ENCODE results near the gene REM2. TPM values are rescaled to one million over a fixed set of nuclear protein-coding genes. Genes with fewer than 3 reads are reported as not detected.
A peak's percentile ranks its signal among the peaks of the same experiment; 100 is the strongest.

Gene REM2
- total RNA-seq, 1 donor = 2.1 TPM

DNA sequence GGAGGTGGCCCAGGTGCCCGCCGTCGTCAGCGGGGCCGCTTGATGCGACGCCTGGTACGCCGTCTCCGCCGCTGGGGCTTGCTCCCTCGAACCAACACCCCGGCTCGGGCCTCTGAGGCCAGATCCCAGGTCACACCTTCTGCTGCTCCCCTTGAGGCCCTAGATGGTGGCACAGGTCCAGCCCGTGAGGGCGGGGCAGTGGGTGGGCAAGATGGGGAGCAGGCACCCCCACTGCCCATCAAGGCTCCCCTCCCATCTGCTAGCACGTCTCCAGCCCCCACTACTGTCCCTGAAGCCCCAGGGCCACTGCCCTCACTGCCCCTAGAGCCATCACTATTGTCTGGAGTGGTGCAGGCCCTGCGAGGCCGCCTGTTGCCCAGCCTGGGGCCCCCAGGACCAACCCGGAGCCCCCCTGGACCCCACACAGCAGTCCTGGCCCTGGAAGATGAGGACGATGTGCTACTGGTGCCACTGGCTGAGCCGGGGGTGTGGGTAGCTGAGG lies 6.0 kb upstream of the REM2 start:
- H3K27me3 ChIP-seq (ENCODE audit: insufficient read depth, low read length) = no peaks in the 10 kb centered on the region
- peaks cover 20% of the 10 kb centered on the region for H3K4me1 ChIP-seq (ENCODE audit: insufficient read depth, low read length)
- H3K9me3 ChIP-seq (ENCODE audit: low read depth, low read length) = no peaks in the 10 kb centered on the region

DNA sequence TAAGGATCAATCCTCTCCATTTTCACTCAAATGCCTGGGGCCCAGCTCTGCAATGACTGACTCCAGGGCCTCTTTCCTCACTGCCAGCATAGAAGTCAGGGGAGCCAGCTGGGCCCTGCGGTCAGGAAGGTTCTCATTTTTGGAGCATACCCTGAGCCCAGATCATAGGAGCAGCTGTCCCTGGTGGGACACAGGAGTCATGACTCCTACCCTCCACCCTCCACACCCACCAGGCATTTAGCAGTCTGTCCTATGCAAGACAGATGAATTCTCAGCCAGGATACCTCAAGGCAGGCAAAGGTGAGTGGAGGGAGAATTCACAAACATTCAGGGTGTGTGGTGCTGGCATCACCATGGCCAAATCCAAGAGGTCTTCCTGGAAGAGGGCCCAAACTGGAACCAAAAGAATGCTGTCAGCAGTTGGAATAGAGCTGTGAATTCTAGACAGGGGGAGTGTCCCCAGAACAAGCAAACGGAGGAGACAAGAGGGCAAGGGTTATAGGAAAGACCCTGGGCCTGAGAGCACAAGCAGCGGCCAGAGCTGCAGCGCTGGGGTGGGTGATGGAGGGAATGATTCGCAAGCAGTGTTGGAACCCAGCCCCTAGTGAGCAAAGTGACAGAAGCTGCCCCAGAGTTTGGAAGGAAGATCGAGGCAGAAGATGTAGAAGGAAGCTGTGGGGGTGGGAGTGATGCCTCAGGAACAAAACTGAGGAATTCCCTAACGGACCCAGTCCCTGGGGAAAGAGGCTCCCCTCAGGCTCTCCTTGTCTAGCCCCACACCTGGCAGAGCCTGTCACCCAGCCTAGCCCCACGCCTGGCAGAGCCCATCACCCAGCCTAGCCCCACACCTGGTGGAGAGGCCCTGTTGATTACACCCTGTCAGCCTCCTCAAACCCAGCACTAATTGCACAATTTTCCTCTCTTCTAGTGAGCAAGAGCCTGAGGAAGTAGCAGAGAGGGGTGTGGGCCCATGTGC lies 4.5 kb upstream of the REM2 start:
- no peak overlapping the region for H3K4me3 ChIP-seq (ENCODE audit: low read length)

More for the DNA sequence above, 6.0 kb upstream of the REM2 start:
- H3K4me3 ChIP-seq (ENCODE audit: low read length) = no peak overlapping the region

DNA sequence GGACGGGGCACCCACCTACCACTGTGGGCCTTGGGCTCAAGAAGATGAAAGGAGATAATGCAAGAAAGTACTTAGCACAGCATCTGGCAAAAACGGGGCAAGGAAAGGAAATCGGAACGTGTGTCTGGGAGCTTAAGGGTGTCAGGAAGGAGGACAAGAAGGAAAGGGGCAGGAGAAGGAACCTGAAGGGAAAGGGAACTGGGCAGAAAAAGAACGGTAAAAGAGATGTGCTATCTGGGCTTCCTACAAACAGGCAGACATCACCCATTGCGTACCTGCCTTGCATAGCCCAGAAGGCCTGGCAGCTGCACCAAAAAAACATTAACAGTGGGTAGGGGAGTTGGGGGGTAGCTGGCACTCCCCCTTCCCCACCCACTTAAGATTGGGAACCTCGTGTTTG lies 958 bp upstream of the REM2 start:
- no peaks in the 10 kb centered on the region for H3K27me3 ChIP-seq (ENCODE audit: insufficient read depth, low read length)
- peaks cover 20% of the 10 kb centered on the region for H3K4me1 ChIP-seq (ENCODE audit: insufficient read depth, low read length)
- no peaks in the 10 kb centered on the region for H3K9me3 ChIP-seq (ENCODE audit: low read depth, low read length)
- no peak overlapping the region for H3K4me3 ChIP-seq (ENCODE audit: low read length)

More for the DNA sequence above, 4.5 kb upstream of the REM2 start:
- Histone ChIP-seq H3K27me3 (ENCODE audit: insufficient read depth, low read length) (no peaks in the 10 kb centered on the region), H3K4me1 (ENCODE audit: insufficient read depth, low read length) (peaks cover 17% of the 10 kb centered on the region), H3K9me3 (ENCODE audit: low read depth, low read length) (no peaks in the 10 kb centered on the region)

DNA sequence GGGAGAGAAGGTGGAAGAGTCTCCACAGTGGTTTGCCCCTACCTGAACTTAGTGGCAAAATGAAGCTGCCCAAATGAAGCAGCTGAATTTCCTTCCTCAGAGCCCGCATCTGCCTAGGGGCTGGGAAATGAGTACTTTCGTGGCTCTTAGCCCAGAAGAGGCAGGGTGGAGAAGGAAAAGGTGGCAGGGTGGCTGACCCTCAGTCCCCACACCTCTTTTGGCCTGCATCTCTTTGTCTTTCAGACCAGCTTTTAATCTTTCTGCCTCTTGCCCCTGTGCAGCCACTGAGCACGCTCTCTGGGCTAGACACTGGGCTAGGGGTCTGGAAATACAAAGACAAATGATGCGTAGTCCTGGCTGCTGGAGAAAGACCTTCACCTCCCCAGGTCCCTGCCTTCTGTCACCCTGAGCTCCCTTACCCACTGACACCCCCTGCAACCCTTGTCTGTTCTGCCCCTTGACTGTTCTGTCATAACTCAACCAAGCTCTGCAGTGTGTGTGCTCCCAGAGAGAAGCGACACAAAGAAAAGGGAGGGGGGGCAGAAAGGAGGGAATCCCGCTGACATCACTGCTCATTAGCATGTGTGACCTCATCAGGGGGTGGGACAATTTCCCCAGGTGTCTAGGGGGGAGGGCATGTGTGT lies 371 bp upstream of the REM2 start:
- peaks cover 26% of the 10 kb centered on the region for H3K4me1 ChIP-seq (ENCODE audit: insufficient read depth, low read length)

DNA sequence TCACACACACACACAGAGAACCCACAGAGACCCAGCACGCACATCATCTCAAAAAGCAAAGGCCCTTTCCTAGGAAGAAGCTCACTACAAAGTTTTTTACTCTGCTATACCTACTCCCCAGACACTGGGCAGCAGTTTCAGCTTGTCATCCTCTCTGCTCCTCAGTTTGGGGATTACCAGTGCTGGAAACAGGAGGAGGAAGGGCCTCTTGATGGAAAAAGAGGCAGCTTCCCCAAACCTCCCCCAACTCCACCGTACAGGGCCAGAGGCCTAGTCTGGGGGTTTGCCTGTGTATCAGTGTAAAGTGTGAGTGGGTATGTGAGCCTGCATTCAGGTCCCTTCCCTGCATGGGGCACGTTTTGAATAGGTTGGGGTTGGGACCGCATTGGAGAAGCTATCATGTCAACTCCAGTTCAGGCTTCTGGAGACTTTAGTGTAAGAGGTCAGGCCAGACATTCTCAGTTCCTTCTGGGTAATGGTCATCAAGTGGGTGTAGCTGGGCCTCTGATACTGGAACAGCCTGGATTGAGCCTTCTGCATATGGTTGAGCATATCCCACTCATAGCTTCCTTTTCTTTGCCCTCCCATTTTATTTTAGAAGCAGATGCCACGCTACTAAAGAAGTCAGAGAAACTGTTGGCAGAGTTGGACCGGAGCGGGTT lies 1.2 kb downstream of the REM2 start:
- Histone ChIP-seq H3K9me3 (ENCODE audit: low read depth, low read length) (no peaks in the 10 kb centered on the region), H3K27me3 (ENCODE audit: insufficient read depth, low read length) (no peaks in the 10 kb centered on the region), H3K4me1 (ENCODE audit: insufficient read depth, low read length) (peaks cover 41% of the 10 kb centered on the region)

More for the DNA sequence above, 371 bp upstream of the REM2 start:
- no peaks in the 10 kb centered on the region for H3K9me3 ChIP-seq (ENCODE audit: low read depth, low read length)
- H3K4me3 ChIP-seq (ENCODE audit: low read length) = no peak overlapping the region
- H3K27me3 ChIP-seq (ENCODE audit: insufficient read depth, low read length) = no peaks in the 10 kb centered on the region

DNA sequence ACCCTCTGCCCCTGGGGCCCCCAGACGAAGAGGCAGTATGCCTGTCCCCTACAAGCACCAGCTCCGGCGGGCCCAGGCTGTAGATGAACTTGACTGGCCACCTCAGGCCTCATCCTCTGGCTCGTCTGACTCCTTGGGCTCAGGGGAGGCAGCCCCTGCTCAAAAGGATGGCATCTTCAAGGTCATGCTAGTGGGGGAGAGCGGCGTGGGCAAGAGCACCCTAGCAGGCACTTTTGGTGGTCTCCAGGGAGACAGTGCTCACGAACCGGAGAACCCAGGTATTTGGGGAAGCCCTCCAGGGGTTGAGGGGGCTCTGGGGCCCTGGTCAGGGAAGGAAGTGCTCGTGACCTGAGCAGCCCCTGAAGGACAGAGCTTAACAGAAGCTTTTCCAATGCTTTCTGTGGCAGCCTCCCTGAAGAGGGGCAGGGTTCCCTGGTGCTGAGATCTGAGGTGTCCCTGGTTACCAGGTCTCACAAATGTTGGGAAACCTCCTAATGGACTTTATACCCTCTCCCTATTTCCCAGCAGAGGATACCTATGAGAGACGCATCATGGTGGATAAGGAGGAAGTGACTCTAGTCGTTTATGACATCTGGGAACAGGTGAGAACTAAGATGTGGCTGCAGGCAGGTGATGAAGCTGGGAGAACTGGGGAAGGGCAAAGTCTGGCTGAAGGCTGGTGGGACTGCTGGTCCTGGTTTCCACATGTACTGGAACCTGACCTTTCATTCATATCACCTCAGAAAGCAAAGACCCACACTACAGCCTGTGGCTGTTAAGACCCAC lies 1.9 kb downstream of the REM2 start:
- Histone ChIP-seq H3K4me1 (ENCODE audit: insufficient read depth, low read length) (peaks cover 46% of the 10 kb centered on the region), H3K27me3 (ENCODE audit: insufficient read depth, low read length) (no peaks in the 10 kb centered on the region), H3K9me3 (ENCODE audit: low read depth, low read length) (no peaks in the 10 kb centered on the region), H3K4me3 (ENCODE audit: low read length) (no peak overlapping the region)

More for the DNA sequence above, 1.2 kb downstream of the REM2 start:
- H3K4me3 ChIP-seq (ENCODE audit: low read length) = no peak overlapping the region

DNA sequence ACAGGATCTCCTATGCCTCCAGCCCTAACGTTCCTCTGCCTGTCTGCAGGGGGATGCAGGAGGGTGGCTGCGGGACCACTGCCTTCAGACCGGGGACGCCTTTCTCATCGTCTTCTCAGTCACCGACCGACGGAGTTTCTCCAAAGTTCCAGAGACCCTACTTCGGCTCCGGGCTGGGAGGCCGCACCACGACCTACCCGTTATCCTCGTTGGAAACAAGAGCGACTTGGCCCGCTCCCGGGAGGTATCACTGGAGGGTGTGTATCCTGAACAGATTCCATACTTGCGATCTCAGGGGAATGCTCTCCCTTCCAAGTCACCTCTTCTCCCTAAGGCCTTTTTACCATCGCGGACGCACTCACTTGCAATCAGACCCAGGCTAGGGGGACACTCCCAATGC lies 3.0 kb downstream of the REM2 start:
- no peak overlapping the region for H3K4me3 ChIP-seq (ENCODE audit: low read length)

DNA sequence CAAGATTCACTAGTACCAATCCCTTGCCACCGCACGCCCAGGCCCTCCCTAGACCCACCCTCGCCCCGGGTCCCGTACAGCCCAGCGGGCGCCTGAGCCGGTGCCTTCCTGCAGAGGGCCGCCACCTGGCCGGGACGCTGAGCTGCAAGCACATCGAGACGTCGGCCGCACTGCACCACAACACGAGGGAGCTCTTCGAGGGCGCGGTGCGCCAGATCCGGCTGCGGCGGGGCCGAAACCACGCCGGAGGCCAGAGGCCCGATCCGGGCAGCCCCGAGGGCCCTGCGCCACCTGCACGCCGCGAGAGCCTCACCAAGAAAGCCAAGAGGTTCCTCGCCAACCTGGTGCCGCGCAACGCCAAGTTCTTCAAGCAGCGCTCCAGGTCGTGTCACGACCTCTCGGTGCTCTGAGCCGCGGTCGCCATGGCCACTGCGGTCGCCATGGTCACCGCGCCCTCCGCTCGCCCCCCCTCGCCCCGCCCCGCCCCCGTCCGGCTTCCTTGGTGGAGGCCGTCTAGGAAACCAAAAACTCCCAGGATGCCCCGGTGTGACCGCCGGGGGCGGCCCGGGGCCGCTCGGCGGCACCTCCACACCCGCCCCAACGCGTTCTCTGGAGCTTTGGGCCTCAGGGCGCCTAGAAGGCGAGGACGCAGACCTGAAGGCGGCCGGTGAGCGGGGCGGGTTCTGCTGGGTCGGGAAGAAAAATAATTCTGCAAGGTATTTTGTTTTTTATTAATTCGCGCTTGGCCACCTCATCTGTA lies 3.7 kb downstream of the REM2 start:
- H3K4me1 ChIP-seq (ENCODE audit: insufficient read depth, low read length) = peaks cover 47% of the 10 kb centered on the region
- no peaks in the 10 kb centered on the region for H3K27me3 ChIP-seq (ENCODE audit: insufficient read depth, low read length)
- H3K4me3 ChIP-seq (ENCODE audit: low read length) = peak overlapping the region; percentile 45
- H3K9me3 ChIP-seq (ENCODE audit: low read depth, low read length) = no peaks in the 10 kb centered on the region

More for the DNA sequence above, 3.0 kb downstream of the REM2 start:
- H3K27me3 ChIP-seq (ENCODE audit: insufficient read depth, low read length) = no peaks in the 10 kb centered on the region
- peaks cover 47% of the 10 kb centered on the region for H3K4me1 ChIP-seq (ENCODE audit: insufficient read depth, low read length)
- no peaks in the 10 kb centered on the region for H3K9me3 ChIP-seq (ENCODE audit: low read depth, low read length)

DNA sequence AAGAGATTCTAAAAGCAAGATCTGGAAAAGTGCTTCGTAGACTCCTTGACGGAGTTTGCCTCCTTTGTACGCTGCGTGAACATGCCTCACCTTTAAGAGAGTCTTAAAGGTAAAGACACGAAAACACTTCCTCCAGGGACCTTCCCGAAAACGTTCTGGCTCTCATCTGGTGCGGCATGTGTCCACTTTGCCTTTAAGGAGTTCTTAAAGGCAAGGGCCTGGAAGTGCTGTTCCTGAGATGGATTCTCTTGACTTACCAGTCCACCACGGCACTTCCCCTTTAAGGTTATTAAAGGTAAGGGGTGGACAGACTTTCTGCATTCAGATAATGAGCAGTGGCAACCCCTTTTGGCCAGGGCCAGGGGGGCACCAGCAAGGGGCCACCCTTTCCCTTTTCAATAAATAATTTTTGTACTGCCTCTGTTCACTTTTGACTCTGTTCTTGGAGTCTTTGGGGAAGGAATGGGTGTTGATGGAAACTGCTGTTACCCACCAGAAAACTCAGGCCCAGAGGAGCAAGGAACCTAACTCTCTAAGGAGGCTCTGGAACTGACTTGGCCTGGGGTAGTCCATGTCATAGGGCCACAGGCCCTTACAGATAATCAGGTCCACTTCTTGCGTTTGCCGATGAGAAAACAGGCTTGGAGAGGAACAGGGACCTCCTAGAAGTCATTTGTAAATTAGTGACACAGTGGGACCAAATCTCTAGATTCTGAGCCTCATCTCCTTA lies 4.4 kb downstream of the REM2 start:
- H3K4me3 ChIP-seq (ENCODE audit: low read length) = peak overlapping the region; percentile 45
- no peaks in the 10 kb centered on the region for H3K27me3 ChIP-seq (ENCODE audit: insufficient read depth, low read length)
- no peaks in the 10 kb centered on the region for H3K9me3 ChIP-seq (ENCODE audit: low read depth, low read length)
- H3K4me1 ChIP-seq (ENCODE audit: insufficient read depth, low read length) = peaks cover 44% of the 10 kb centered on the region

DNA sequence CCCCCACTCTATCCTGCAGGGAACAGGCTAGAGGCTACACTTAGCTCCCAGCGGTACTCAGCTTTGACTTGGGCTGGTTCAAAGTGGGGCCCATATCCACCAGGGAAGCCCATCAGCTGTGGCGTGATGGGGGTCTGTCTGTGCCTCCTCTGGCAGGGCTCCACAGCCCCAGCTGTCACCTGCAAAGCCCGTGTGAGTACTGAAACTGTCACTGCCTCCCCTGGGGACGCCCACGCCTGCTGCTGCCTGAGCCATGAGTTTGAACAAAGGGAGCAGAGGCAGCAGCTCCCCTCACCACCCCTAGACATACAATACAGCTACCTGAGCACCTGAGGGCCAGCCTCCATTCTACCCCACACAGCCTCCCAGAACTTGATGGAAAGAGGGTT lies 5.0 kb downstream of the REM2 start:
- H3K9me3 ChIP-seq (ENCODE audit: low read depth, low read length) = no peaks in the 10 kb centered on the region
- peak overlapping the region; percentile 45 for H3K4me3 ChIP-seq (ENCODE audit: low read length)
- peaks cover 39% of the 10 kb centered on the region for H3K4me1 ChIP-seq (ENCODE audit: insufficient read depth, low read length)
- H3K27me3 ChIP-seq (ENCODE audit: insufficient read depth, low read length) = no peaks in the 10 kb centered on the region

DNA sequence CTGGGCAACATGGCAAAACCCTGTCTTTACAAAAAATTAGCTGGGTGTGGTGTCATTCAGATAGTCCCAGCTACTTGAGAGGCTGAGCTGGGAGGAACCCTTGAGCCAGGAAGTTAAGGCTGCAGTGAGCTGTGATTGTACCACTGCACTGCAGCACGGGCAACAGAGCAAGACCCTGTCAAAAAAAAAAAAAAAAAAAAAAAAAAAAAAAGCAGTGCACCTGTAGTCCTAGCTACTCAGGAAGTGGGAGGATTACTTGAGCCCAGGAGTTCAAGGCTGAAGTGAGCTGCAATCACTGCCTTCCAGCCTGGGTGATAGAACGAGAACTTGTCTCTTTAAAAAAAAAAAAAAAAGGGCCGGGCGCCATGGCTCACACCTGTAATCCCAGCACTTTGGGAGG lies 5.6 kb downstream of the REM2 start:
- Histone ChIP-seq H3K4me3 (ENCODE audit: low read length) (no peak overlapping the region), H3K27me3 (ENCODE audit: insufficient read depth, low read length) (no peaks in the 10 kb centered on the region), H3K4me1 (ENCODE audit: insufficient read depth, low read length) (peaks cover 39% of the 10 kb centered on the region), H3K9me3 (ENCODE audit: low read depth, low read length) (no peaks in the 10 kb centered on the region)

DNA sequence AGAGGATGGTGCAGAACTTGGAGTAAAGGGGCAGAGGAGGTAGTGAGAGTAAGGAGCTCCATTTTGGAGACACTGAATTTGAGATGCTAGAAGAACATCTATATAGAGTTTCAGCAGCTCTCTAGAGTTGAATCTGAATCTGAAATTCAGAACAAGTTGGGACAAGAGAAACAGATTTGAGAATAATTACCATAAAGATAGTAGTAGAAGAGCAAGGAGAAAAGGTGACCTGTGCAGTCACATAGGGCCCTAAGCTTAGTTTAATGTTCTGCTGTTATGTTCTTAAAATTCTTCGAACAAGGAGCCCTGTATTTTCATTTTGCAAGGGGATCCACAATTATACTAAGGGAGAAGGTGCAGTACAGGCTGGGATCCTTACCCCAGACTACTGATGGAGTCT lies 7.4 kb downstream of the REM2 start:
- Histone ChIP-seq H3K9me3 (ENCODE audit: low read depth, low read length) (no peaks in the 10 kb centered on the region), H3K4me1 (ENCODE audit: insufficient read depth, low read length) (peaks cover 39% of the 10 kb centered on the region), H3K27me3 (ENCODE audit: insufficient read depth, low read length) (no peaks in the 10 kb centered on the region), H3K4me3 (ENCODE audit: low read length) (no peak overlapping the region)

DNA sequence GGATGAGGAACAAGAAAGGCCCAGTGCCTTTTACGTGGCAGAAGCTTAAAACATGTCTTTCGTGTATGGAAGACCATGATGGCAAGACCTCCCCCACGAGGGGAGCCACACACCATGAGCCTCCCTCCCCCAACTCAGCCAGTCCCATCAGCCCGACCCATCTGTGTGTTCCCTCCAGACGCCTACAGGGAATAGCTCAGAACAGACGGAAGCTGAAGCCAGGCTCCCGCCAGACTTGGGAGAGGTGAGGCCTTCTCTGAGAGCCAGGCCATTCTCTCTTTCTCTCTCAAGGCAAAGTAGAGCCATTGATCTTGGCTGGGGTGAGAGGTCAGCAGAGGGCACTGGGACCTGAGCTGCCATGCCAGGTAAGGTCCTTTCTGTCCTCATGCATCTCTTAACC lies 9.5 kb downstream of the REM2 start:
- Histone ChIP-seq H3K27me3 (ENCODE audit: insufficient read depth, low read length) (no peaks in the 10 kb centered on the region), H3K4me1 (ENCODE audit: insufficient read depth, low read length) (peaks cover 23% of the 10 kb centered on the region), H3K4me3 (ENCODE audit: low read length) (no peak overlapping the region), H3K9me3 (ENCODE audit: low read depth, low read length) (no peaks in the 10 kb centered on the region)
